NCI-H187 (cell line): Measurements from ENCODE around the gene JCAD.
"Not testable (repeated sequence)": the region's sequence is repeated elsewhere in the genome, so short reads cannot be mapped to it uniquely, and the experiment has no call there.

Experiments
- DNase-seq, 2 experiments: peaks; one replicate each; lab custom pipeline; 2025; lab: John Stamatoyannopoulos, UW

JCAD gene

DNA sequence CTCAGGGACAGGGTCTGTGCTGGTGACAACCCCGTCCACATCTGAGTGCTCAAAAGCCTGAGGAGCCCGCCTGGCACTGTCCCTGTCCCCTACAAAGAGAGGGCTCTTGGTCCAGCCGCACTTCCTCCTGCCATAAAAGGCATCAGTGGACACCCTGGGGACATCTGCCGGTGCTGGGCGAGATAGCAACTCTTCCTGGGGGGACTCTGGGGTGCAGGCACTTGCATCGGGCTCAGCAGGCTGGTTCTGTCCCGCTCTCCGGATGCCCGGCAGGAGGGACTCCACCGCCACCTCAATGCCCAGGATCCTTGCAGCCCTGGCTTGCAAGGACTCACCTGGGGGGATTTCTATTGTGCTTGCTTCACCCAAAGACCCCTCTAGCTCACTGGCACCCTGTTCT lies 32.8 kb downstream of the JCAD start:
- DNase-seq, result no peak

- no peak for DNase-seq
These were observed 33.3 kb downstream of the JCAD start for GRCh38 chr10:30026080-30026479.

- not testable (repeated sequence) for DNase-seq
These were observed 34.0 kb downstream of the JCAD start for GRCh38 chr10:30025428-30025827.

DNA sequence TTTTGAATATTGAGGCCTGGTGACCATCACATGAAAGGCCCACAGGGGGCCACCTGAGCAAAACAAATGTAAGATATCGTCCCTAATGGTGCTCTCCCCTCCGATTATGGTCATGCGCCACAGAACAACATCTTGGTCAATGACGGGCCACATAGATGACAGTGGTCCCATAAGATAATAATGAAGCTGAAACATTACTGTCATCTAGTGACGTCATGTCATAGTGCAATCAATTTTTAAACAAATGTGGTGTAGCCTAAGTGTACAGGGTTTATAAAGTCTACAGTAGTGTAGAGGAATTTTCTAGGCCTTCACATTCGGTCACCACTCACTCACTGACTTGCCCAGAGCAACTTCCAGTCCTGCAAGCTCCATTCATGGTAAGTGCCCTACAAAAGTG lies 36.8 kb downstream of the JCAD start:
- no peak for DNase-seq

- no peak for DNase-seq
These were observed 39.9 kb downstream of the JCAD start for GRCh38 chr10:30019468-30019867.

GRCh38 chr10:30018496-30018895 lies 40.9 kb downstream of the JCAD start:
- no peak for DNase-seq

DNA sequence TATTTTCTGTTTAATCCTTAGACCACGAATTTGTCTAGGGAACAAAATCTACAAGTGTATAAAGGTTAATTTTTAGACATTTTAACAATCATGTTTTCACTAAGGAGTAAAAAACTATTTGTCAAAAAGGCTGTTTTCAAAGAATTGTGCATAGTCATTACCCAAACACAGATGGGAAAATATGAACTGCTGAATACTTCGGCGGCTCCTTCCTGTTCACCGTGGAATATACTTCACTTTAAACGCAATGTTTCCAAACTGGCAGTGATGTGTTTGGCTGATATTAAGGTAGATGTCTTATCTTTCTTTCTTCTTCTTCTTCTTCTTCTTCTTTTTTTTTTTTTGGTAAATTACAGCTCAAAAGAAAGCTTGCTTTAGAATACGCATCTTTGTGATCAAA lies 41.4 kb downstream of the JCAD start:
- no peak for DNase-seq

GRCh38 chr10:30017556-30017955 lies 41.8 kb downstream of the JCAD start:
- no peak for DNase-seq

DNA sequence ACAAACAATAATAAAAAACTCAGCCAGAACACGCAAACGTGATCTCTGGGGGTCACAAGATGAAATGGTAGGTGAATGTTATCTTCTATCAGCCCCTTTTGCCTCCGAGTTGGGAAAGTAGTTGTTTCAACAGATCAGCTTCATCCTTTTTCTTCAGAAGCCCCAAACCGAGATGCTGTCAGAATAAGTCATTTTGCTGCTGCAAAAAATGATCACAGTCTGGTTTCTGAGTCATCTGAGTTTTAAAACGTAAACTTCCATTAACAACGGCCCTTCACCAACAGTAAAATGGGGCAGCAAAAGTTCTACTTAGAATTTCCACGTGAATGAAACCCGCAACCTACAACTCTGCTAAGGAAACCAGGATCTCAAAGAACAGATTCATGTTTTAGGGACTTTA lies 44.9 kb downstream of the JCAD start:
- DNase-seq, result no peak

DNA sequence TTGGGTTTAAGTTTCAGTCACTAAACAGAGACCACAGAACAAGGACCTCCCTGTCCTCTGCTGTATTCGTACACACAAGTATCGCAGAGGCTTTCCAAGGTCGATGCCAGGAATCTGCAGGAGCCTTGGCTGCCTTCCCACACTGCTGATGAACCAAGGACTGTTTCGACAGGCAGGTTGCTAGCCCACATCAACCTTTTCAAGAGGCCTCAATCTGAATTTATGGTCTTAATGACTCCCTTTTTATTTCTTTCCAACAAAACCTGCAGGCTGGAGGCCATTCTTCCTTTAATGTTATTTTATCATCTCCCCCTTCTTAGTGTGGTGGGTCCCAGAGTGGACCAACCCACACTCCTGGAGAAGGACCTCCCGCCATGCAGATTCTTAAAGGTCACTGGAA lies 45.6 kb downstream of the JCAD start:
- no peak for DNase-seq

- DNase-seq, result no peak
These were observed 47.3 kb downstream of the JCAD start for GRCh38 chr10:30011956-30012647.

DNA sequence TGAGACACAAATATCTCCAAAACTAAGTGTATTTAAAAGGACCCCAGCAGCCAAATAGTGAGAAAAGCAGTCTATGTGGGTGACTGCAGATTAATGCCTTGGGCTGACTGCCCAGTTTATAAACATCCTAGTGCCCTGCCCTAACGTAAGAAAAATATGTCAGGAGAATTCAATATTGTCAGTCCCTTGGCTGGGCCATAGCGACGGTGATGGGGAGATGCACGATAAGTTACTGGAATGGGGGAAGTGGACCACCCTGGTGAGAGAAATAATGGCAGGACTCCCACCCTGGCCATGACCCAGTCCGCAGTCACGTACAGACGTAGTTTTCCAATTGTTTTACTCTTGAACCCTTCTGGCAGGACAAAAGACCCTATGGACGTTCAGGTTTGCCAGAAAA lies 48.0 kb downstream of the JCAD start:
- no peak for DNase-seq

DNA sequence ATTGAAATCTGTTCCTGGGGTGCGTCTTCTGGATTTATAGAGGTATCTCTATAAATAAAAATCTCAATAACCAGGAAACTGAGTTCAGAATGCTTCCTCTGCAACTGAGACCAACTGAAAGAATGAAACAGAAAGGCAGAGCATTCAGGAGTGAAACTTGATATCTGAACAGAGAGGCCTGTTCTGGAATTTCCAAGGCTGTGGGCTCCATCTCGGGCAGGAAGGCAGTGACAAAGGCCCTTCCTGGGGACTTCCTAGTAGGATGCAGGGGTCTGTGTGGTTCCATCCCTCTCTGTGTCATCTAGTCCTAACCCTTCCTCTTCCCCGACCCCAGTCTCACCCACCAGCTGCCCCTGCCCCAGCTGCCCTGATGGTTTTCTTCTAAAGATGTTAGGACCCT lies 52.0 kb downstream of the JCAD start:
- no peak for DNase-seq

GRCh38 chr10:30006410-30006809 lies 53.0 kb downstream of the JCAD start:
- DNase-seq, result no peak

GRCh38 chr10:30005116-30005515 lies 54.3 kb downstream of the JCAD start:
- DNase-seq, result not testable (repeated sequence)

GRCh38 chr10:30002426-30003266 lies 56.7 kb downstream of the JCAD start:
- DNase-seq, result no peak

DNA sequence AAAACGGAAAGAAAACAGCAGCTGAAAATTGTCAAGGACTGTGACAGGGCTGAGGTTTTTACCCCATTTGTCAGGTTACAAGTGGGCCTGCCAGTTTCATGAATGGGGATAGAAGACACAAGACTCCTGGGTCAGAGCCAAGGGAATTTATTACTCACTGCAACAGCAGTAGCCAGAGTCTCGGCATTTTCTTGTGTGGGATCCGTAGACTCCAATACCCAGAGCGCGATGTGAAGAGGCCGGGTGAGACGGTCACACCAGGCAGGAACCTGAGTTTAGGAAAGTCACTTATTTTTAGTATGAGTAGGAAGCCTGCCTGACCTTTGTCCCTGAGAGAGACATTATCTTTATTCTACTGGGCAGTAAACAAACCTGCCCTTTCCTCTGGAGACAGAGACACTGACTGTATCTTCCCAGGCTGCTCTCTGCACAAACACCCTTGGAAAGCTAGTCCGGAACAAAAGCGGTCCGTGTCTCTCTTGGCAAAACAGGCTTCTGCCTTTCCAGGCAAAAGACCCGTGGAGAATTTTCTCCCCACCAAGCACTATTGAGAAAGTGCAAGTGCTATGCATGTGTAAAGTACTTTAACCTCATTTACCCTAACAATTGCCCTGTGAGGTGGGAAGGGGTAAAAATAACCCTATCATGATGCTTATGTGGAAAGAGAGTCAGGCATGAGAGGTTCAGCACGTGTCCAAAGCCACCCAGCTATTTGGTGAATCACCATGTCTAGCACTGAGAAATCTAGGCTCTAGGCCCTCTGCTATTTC lies 58.4 kb downstream of the JCAD start:
- DNase-seq, result no peak

GRCh38 chr10:29998142-29998808 lies 61.1 kb downstream of the JCAD start:
- peak in 1 of 2 experiments; percentile 21 for DNase-seq

DNA sequence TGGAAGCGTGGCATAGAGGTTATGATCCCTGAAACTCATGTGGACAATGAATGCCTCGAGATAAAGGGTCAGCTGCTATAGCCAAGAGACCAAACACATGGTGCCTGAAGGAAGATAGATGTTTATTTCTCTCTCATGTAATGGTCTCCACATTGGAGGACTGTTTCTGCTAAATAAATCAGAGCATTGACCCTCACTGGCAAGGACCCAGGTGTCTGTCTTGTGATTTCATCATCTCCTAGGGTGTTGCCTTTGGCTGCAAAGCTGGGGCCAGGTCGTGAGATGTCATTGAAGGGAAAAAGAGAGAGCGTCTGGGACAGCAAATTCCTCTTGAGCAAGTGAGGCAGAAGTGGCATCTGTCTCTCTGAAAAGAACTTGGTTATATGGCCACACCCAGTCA lies 64.6 kb downstream of the JCAD start:
- DNase-seq, result no peak

GRCh38 chr10:29993319-29993915 lies 66.0 kb downstream of the JCAD start:
- DNase-seq, result no peak

- DNase-seq, result no peak
These were observed 66.5 kb downstream of the JCAD start for GRCh38 chr10:29992914-29993313.

DNA sequence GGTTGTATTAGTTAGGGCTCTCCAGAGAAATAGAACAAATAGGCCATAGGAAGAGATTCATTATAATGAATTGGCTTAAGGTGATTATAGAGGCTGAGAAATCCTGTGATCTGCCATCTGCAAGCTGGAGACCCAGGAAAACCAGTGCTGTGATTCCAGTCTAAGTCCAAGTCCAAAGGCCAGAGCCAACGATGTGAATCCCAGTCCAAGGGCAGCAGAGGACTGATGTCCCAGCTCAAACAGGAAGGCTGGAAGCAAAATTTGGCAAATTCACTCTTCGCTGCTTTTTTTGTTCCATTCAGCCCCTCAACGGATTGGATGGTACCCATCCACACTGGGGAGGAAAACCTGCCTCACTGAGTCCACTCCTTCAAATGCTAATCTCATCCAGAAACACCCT lies 68.0 kb downstream of the JCAD start:
- DNase-seq, result no peak
